ENCODE data around the gene MYCBP2. TPM values are rescaled to one million over a fixed set of nuclear protein-coding genes. Genes with fewer than 3 reads are reported as not detected.
"Not testable (repeated sequence)": the region's sequence is repeated elsewhere in the genome, so short reads cannot be mapped to it uniquely, and the experiment has no call there.

MYCBP2 gene
- total and polyA plus RNA-seq, 2 donors: 43.7 to 124 TPM

DNA sequence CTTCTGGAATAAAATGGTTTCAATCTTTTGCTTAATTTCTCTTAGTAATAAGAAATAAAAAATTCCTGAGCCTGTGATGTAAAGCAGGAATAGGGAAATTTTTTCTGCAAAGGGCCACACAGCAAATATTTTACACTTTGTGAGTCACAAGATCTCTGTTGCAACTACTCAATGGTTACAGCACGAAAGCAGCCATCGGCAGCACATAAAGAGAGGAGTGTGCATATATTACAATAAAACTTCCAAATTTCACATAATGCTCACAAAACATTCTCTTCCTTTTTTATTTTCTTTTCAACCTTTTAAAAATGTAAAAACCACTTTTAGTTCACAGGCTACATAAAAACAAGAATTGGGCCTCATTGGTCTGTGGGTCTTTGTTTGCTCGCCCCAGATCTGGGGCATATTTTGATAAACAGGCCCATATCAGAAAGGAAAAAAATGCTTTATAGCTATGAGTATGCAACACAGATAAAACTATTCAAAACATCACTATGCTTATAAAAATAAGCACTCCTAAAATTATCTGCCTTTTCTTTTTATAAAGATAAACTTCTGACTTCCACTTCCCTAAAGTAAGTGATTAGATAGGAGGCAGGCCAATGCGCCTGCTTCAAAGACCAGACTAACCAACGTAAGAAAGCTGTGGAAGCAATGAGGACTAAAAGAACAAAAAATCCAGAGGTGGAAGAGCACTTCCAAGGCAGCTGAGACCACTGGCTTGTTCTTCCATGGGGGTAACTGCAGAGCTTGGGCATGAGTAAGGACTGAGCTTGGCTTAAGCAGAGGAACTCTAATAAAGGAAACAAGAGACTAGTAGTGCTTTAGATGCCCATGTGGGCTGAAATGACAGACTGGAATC lies 26.5 kb downstream of the MYCBP2 start:
- Histone ChIP-seq H3K27ac (ENCODE audit: low read depth) (no peak overlapping the region), H3K4me1 (ENCODE audit: insufficient read depth) (peaks cover 1% of the 10 kb centered on the region), H3K4me3 (ENCODE audit: low read depth, low read length) (no peak overlapping the region), H3K36me3 (ENCODE audit: insufficient read depth) (no peaks in the 10 kb centered on the region)
- 42% methylated on average over 5 of the region's 5 CpGs for WGBS
- DNase-seq (ENCODE audit: extremely low spot score): no peak

GRCh38 chr13:77299587-77299986 lies 27.3 kb downstream of the MYCBP2 start:
- H3K4me1 ChIP-seq (ENCODE audit: insufficient read depth): peaks cover 1% of the 10 kb centered on the region
- no peak overlapping the region for H3K27ac ChIP-seq (ENCODE audit: low read depth)

DNA sequence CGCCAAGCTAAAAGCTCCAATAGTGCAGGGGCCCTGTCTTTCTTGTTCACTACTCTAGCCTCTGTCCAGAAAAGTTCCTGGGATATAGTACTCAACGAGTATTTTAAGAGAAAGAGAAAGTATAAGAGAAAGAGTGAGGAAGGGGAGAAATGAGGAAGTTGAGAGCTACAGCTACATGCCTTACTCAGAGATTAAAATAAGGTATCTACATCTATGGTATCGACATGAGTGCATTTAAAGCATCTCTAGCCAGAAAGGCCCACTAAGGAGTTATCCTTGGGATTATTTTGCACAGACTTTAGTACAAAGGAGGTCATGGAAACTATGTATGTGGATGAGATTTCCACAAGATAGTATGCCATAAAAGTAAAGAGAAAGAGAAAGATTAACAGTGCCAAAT lies 28.5 kb downstream of the MYCBP2 start:
- Histone ChIP-seq H3K36me3 (ENCODE audit: insufficient read depth) (no peaks in the 10 kb centered on the region), H3K4me1 (ENCODE audit: insufficient read depth) (peaks cover 1% of the 10 kb centered on the region), H3K4me3 (ENCODE audit: low read depth, low read length) (no peak overlapping the region), H3K27ac (ENCODE audit: low read depth) (no peak overlapping the region)
- DNase-seq (ENCODE audit: extremely low spot score): no peak
- 88% methylated on average over 3 of the region's 3 CpGs for WGBS

More at GRCh38 chr13:77299587-77299986, 27.3 kb downstream of the MYCBP2 start:
- no peak for DNase-seq (ENCODE audit: extremely low spot score)
- 24% methylated on average over 1 of the region's 1 CpG for whole genome bisulfite sequencing
- Histone ChIP-seq H3K36me3 (ENCODE audit: insufficient read depth) (no peaks in the 10 kb centered on the region), H3K4me3 (ENCODE audit: low read depth, low read length) (no peak overlapping the region)

GRCh38 chr13:77291774-77292173 lies 35.1 kb downstream of the MYCBP2 start:
- WGBS: 91% methylated on average over 4 of the region's 4 CpGs
- Histone ChIP-seq H3K27ac (ENCODE audit: low read depth) (no peak overlapping the region), H3K4me1 (ENCODE audit: insufficient read depth) (no peaks in the 10 kb centered on the region), H3K4me3 (ENCODE audit: low read depth, low read length) (no peak overlapping the region), H3K36me3 (ENCODE audit: insufficient read depth) (no peaks in the 10 kb centered on the region)
- DNase-seq (ENCODE audit: extremely low spot score): no peak

GRCh38 chr13:77290342-77290741 lies 36.6 kb downstream of the MYCBP2 start:
- DNase-seq (ENCODE audit: extremely low spot score): no peak
- H3K4me3 ChIP-seq (ENCODE audit: low read depth, low read length): no peak overlapping the region
- no peaks in the 10 kb centered on the region for H3K4me1 ChIP-seq (ENCODE audit: insufficient read depth)
- 98% methylated on average over 2 of the region's 2 CpGs for WGBS
- no peaks in the 10 kb centered on the region for H3K36me3 ChIP-seq (ENCODE audit: insufficient read depth)
- H3K27ac ChIP-seq (ENCODE audit: low read depth): no peak overlapping the region

GRCh38 chr13:77289851-77290250 lies 37.0 kb downstream of the MYCBP2 start:
- H3K27ac ChIP-seq (ENCODE audit: low read depth): no peak overlapping the region
- H3K4me3 ChIP-seq (ENCODE audit: low read depth, low read length): no peak overlapping the region
- DNase-seq (ENCODE audit: extremely low spot score): no peak
- no peaks in the 10 kb centered on the region for H3K4me1 ChIP-seq (ENCODE audit: insufficient read depth)
- no peaks in the 10 kb centered on the region for H3K36me3 ChIP-seq (ENCODE audit: insufficient read depth)

DNA sequence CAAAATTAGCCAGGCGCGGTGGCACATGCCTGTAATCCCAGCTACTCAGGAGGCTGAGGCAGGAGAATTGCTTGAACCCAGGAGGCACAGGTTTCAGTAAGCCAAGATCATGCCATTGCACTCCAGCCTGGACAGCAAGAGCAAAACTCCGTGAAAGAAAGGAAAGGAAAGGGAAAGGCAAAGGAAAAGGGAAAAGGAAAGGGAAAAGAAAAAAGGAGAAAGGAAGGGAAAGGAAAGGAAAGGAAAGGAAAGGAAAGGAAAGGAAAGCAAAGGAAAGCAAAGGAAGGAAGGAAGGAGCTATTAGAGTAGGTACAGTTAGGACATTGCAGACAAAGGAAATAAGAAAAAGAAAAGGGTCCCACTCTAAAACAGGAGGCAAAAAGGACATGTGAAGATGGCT lies 41.3 kb downstream of the MYCBP2 start:
- not testable (repeated sequence) for H3K36me3 ChIP-seq (ENCODE audit: insufficient read depth); DNase-seq (ENCODE audit: extremely low spot score); H3K4me1 ChIP-seq (ENCODE audit: insufficient read depth); H3K4me3 ChIP-seq (ENCODE audit: low read depth, low read length); H3K27ac ChIP-seq (ENCODE audit: low read depth)
- 94% methylated on average over 3 of the region's 3 CpGs for WGBS

- no peak for DNase-seq (ENCODE audit: extremely low spot score)
- Histone ChIP-seq H3K36me3 (ENCODE audit: insufficient read depth) (peaks cover 2% of the 10 kb centered on the region), H3K4me3 (ENCODE audit: low read depth, low read length) (no peak overlapping the region), H3K4me1 (ENCODE audit: insufficient read depth) (no peaks in the 10 kb centered on the region), H3K27ac (ENCODE audit: low read depth) (no peak overlapping the region)
- WGBS: 86% methylated on average over 1 of the region's 1 CpG
Measured at GRCh38 chr13:77285098-77285497, 41.8 kb downstream of the MYCBP2 start.

DNA sequence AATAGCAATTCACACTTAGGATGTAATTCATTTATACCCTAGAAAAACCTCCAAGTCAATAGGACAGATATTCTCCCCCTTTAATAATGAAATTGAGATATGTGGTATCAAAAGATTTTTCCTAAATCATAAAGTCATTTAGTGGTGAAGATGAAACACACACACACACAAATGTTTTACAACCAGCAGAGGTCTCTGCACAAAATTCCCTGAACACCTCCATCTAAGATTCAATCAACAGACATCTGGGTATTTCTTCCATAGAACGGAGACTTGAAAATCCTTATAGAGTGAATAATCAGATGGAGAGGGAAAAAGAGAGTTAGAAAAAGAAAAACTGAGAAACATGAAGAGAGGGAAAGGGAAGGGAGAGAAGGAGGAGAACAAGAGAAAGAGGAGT lies 52.8 kb downstream of the MYCBP2 start:
- H3K36me3 ChIP-seq (ENCODE audit: insufficient read depth): peaks cover 3% of the 10 kb centered on the region
- 97% methylated on average over 1 of the region's 1 CpG for WGBS
- H3K27ac ChIP-seq (ENCODE audit: low read depth): no peak overlapping the region
- DNase-seq (ENCODE audit: extremely low spot score): no peak
- no peaks in the 10 kb centered on the region for H3K4me1 ChIP-seq (ENCODE audit: insufficient read depth)
- H3K4me3 ChIP-seq (ENCODE audit: low read depth, low read length): no peak overlapping the region

DNA sequence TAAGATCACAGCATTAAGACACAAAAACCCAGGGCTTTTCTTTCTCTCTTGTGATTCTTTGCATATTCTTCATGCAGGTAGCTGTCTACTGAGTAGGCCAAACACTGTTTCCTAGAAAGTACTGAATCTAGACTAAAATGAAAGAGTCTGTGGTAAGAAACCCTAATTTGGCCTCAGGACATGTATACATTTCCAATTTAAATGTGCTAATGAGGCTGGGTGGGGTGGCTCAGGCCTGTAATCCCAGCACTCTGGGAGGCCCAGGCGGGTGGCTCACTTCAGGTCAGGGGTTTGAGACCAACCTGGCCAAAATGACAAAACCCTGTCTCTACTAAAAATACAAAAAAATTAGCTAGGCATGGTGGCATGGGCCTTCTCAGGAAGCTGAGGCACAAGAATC lies 57.8 kb downstream of the MYCBP2 start:
- H3K36me3 ChIP-seq (ENCODE audit: insufficient read depth): peaks cover 3% of the 10 kb centered on the region
- H3K27ac ChIP-seq (ENCODE audit: low read depth): no peak overlapping the region
- no peaks in the 10 kb centered on the region for H3K4me1 ChIP-seq (ENCODE audit: insufficient read depth)
- no peak overlapping the region for H3K4me3 ChIP-seq (ENCODE audit: low read depth, low read length)
- DNase-seq (ENCODE audit: extremely low spot score): no peak
- WGBS: 98% methylated on average over 1 of the region's 1 CpG

GRCh38 chr13:77267362-77267761 lies 59.5 kb downstream of the MYCBP2 start:
- Histone ChIP-seq H3K36me3 (ENCODE audit: insufficient read depth) (peaks cover 3% of the 10 kb centered on the region), H3K4me1 (ENCODE audit: insufficient read depth) (no peaks in the 10 kb centered on the region), H3K4me3 (ENCODE audit: low read depth, low read length) (no peak overlapping the region), H3K27ac (ENCODE audit: low read depth) (no peak overlapping the region)
- 58% methylated on average over 2 of the region's 2 CpGs for WGBS
- no peak for DNase-seq (ENCODE audit: extremely low spot score)

DNA sequence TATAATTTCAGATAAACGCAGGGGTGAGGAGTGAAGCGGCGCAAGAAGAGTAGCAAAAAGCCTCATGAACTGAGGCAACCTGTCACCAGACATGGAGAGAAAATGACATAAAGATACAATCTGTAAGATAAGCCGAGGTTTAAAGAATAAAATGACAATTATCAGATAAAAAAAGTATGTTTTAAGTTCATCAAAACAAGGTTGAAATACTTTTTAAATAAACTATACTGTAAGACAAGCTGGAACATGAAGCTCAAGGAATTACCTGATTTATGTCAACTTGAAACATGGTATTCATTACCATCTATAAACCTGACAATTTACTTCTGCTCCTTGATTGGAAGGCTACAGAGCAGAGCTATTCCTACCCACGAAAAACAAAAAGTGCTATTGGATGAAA lies 61.6 kb downstream of the MYCBP2 start:
- H3K27ac ChIP-seq (ENCODE audit: low read depth): no peak overlapping the region
- H3K4me3 ChIP-seq (ENCODE audit: low read depth, low read length): no peak overlapping the region
- WGBS: 67% methylated on average over 5 of the region's 5 CpGs
- peaks cover 3% of the 10 kb centered on the region for H3K36me3 ChIP-seq (ENCODE audit: insufficient read depth)
- no peak for DNase-seq (ENCODE audit: extremely low spot score)
- no peaks in the 10 kb centered on the region for H3K4me1 ChIP-seq (ENCODE audit: insufficient read depth)

DNA sequence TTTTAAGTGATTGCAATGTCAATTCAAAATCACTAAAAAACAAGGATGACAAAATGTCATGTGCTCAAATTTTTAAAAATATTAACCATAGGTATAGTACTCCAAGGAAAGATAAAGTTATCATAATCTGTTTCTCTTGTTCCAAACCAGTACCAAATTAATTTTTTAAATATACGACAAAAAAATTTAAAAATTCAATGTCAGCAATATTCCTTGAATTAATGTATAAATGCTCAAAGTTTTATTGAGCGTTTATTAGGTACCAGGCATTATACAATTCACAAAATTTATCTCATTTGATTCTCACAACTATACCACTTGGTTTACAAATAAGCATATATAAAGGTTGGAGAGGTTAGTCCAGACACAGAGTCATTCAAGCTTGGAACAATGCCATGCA lies 64.7 kb downstream of the MYCBP2 start:
- no peak for DNase-seq (ENCODE audit: extremely low spot score)
- H3K36me3 ChIP-seq (ENCODE audit: insufficient read depth): peaks cover 3% of the 10 kb centered on the region
- no peaks in the 10 kb centered on the region for H3K4me1 ChIP-seq (ENCODE audit: insufficient read depth)
- WGBS: 98% methylated on average over 2 of the region's 2 CpGs
- H3K27ac ChIP-seq (ENCODE audit: low read depth): no peak overlapping the region
- no peak overlapping the region for H3K4me3 ChIP-seq (ENCODE audit: low read depth, low read length)

- DNase-seq (ENCODE audit: extremely low spot score): no peak
- WGBS: 90% methylated on average over 3 of the region's 3 CpGs
- no peaks in the 10 kb centered on the region for H3K4me1 ChIP-seq (ENCODE audit: insufficient read depth)
- no peak overlapping the region for H3K27ac ChIP-seq (ENCODE audit: low read depth)
- H3K4me3 ChIP-seq (ENCODE audit: low read depth, low read length): no peak overlapping the region
- no peaks in the 10 kb centered on the region for H3K36me3 ChIP-seq (ENCODE audit: insufficient read depth)
Measured at GRCh38 chr13:77250975-77251374, 75.9 kb downstream of the MYCBP2 start.
